Fibroblast of the conjunctiva (primary cell): ENCODE measurements around the gene NFATC3.

ENCODE experiments used
- DNase-seq: peaks from one replicate; pipeline ENCODE4 v3.0.0-alpha.2; 2010; ENCODE audit warnings: low read depth

The NFATC3 gene

GRCh38 chr16:68073902-68074760 is 11.0 kb upstream of the NFATC3 start:
- no peak for DNase-seq

GRCh38 chr16:68074850-68075555 is 10.2 kb upstream of the NFATC3 start:
- no peak for DNase-seq

- DNase-seq, result no peak
Observed at GRCh38 chr16:68075980-68076379, 9.2 kb upstream of the NFATC3 start.

- DNase-seq, result no peak
Observed at GRCh38 chr16:68076560-68076959, 8.6 kb upstream of the NFATC3 start.

- DNase-seq, result no peak
Observed at GRCh38 chr16:68077866-68078700, 7.1 kb upstream of the NFATC3 start.

- DNase-seq, result no peak
Observed at GRCh38 chr16:68078701-68079375, 6.3 kb upstream of the NFATC3 start.

- DNase-seq, result no peak
Observed at GRCh38 chr16:68079376-68079625, 5.9 kb upstream of the NFATC3 start.

GRCh38 chr16:68079626-68080344 is 5.4 kb upstream of the NFATC3 start:
- no peak for DNase-seq

- DNase-seq, result no peak
Observed at GRCh38 chr16:68081861-68082628, 3.1 kb upstream of the NFATC3 start.

GRCh38 chr16:68082629-68083238 is 2.4 kb upstream of the NFATC3 start:
- no peak for DNase-seq

- DNase-seq, result no peak
Observed at GRCh38 chr16:68083239-68083781, 1.9 kb upstream of the NFATC3 start.

GRCh38 chr16:68083861-68084503 is 1.2 kb upstream of the NFATC3 start:
- no peak for DNase-seq

- DNase-seq, result peak; percentile 46
Observed at GRCh38 chr16:68084504-68085258, 489 bp upstream of the NFATC3 start.

GRCh38 chr16:68086336-68086841 is 1.2 kb downstream of the NFATC3 start:
- no peak for DNase-seq

GRCh38 chr16:68086860-68087268 is 1.7 kb downstream of the NFATC3 start:
- no peak for DNase-seq

GRCh38 chr16:68087688-68088087 is 2.5 kb downstream of the NFATC3 start:
- DNase-seq, result no peak

- DNase-seq, result no peak
Observed at GRCh38 chr16:68088130-68088972, 3.2 kb downstream of the NFATC3 start.

- no peak for DNase-seq
Observed at GRCh38 chr16:68089067-68089466, 3.9 kb downstream of the NFATC3 start.
